ENCODE measurements around the gene TFAP2B.

TFAP2B gene

DNA sequence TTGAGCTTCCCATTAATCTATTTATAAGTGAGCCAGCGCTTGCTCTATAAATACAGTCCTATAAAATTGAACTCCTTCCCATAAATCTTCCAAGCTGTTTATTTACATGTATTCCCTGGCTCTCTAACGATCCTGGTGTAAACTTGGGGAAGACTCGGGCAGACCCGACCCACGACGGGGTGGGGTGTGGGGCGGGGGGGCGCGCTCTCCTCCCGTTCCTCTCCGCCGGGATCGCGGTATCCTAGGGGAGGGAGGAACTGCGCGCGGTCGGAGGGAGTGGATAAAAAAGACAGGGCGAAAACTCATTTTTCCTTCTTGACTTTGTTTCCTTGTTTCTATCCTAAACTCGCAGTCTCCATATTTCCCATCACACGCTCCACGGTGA, 31.1 kb downstream of the TFAP2B start:
- DNase-seq: no peak

DNA sequence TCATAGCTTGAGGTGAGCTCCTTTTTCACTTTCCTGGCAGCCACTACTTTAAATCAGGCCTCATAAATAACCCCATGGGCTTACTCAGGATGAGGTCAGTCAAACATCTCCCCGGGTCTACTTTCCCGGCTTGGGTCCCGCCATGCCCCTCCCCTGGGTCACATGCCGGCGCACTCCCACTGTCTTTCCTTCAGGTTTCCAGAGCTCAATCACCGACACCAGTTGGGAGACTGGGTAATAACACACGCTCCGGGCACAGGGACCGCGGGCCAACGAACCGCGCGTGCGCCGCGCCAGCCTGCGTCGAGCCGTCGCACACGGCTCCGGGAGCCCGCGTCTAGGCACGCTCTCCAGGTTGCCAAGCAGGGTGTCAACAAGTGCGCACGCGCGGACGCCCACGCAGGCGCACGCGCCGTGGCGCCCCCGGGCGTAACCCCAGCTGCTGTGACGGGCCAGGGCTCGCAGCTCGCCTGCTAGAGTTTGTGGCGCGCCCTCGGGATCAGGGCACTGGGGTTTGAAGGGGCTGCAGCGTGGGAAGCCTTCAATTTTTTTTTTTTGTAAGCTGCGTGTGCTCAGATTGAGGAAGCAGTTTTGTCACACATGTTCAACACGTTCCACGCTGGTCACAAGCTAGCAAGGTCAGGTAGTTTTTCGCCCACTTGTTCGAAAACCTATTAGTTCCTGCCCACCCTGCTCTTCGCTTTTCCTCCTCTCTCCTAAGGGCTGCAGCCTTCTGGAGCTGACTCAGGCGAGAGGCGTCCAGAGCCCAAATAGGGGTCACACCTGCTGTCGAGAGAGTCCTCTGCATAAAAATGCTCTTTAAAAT, 31.8 kb downstream of the TFAP2B start:
- no peak for DNase-seq

DNA sequence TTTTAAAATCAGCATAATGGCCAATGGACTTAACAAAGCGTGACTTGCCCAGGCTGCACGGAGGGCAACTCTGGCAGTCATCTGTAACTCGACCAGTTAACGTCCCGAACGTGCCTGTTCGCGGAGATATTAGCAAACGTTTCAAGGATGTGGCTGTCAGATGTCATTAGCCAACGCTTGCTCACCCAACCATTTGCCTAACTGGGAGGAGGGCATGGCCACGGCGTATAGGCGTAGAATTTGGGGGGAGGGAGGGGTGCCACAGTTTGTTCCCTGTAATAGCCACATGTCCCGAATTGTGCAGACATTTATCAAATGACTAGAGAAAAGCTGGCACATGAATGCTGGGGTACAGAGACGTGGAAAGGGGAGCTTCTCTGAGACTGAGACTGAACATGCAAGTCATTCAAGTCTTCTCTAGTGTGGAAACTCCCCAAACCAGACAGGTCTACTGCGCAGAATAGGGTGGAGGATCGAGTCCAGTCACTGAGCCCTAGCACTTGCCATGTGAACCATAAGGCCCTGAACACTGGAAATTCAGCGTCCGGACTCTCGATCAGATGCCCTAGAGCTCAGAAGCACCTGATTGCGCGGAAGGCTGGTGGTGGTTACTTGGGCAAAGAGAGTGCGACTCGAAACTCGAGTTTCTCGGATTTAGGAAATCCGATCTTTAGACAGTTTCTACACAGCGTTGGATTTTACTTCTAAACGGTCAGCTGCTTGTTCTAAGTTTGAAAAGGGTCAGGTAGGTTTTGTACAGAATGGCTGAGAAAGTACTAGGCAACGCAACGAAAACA, 32.6 kb downstream of the TFAP2B start:
- DNase-seq: no peak

DNA sequence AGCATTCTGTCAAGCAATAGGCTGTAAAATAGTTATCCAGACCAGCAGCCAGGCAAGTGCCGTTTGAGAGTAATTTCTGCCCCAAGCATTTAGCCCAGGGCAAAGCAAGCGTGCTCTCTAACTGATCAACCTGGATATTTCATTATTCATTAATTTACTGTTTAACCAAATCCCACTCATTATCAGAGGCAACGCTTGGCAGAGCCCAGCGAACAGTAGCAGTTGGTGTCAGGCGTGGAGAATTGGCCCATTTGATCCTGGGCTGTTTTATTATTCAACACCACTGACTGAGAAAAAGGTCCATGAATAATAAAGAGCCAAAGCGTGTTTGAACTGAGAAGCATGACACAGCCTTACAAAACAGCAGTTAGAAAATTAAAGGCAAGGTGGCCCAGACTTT, 35.3 kb downstream of the TFAP2B start:
- no peak for DNase-seq

DNA sequence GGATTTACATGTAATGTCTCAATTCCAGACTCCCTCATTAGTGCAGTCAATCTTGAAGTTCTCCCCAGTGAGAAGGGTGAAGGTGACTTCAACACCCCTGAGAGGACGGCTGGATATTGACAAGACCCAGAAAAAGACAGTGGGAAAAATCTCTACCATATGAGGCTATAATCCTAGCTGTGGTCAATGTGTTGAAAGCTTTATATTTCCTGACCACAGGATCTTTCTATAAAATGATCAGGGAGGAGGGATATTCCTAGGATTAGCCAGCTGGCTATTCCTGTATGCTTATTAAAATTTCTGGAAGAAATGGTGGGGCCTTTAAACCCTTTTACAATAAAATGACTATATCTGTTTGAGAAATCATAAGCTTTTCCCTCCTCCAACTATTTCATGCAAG, 43.0 kb downstream of the TFAP2B start:
- DNase-seq: no peak

DNA sequence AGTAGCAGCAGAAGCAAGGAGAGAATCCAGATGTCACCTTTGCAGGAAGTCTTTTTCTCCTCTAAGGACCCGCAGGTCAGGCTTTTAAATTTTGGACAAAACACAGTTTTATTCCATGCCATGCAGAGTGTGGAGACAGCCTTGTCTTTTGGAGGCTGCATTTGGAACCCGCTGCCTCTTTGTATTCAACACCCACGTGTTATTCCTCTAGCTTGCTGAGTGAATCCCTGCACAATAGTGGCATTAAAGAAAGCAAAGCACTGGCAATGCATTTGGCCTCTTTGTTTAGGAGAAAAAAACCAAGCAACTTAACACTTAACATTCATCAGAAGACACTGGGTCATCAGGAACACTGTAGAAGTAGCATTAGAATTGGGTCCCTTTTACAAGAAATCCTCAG, 43.5 kb downstream of the TFAP2B start:
- no peak for DNase-seq

DNA sequence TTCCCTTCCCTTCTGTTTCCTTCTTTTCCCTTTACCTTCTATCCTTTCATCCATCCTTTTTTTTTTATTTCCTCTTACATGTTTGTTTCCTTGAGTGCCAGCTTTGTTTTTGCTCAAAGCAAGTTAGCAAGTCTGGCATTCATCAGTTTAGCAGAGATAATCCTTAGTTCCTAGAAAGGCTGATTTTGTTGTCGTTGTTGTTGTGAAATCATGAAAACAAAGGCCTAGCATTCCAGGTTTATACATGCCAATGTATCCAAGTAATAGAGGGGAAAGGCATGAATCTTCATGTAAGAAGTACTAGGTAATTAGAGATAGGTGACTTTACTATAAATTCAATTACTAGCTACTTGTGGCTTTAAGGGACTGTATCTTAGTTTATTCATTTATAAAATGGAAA, 45.9 kb downstream of the TFAP2B start:
- DNase-seq: no peak

DNA sequence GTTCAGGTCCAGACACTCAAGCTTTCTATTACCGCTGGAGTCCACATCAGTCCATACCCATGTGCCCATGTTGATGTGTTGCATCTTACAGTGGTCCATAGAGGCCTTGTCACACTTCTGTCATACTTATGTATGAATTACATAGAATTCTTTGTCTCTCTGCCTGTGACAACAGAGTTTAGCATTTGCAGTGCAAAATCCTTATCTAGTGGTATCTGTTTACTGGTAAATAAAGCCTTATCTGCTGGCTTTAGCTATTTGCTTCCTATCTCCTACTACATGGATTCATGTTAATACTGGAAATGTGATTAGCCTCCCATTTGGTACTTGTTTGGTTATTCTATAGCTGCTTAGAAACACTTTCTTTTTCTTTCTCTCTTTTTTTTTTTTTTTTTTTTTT, 49.8 kb downstream of the TFAP2B start:
- no peak for DNase-seq

DNA sequence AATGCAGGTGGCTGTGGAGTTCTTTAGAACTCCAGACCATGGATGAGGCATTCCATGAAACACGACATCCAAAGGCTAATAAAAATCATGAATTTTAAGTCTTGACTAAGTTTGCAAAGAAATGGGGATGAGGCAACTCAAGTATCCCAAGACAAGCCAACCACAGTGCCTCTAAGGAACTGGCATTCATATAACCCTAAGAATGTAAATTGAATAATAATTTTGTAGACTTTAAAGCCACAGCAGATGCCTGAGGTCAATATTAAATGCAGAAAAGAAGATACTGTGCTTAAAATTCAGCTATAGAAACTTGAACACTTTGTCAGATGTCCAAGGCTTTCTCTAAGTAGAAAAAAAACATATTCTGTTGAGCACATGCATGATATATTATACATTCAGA, 54.5 kb downstream of the TFAP2B start:
- no peak for DNase-seq

DNA sequence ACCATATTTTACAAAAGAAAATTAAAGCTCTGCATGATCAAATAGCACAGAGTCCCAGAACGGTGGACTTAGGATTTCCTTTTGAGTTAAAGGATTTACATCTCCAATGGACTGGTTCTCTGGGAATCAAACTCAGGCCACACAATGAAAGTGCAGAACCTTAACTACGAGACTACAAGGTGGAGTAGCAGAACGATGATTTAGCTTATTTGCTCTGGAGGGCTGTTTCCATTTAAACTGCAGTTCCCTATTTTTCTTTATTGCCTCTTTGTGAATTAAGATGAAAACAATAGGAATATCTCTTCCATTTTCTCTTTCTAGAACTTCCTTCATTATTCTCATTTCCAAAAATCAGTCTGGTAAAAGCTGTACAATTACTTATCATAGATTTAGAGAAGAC, 65.7 kb downstream of the TFAP2B start:
- no peak for DNase-seq

DNA sequence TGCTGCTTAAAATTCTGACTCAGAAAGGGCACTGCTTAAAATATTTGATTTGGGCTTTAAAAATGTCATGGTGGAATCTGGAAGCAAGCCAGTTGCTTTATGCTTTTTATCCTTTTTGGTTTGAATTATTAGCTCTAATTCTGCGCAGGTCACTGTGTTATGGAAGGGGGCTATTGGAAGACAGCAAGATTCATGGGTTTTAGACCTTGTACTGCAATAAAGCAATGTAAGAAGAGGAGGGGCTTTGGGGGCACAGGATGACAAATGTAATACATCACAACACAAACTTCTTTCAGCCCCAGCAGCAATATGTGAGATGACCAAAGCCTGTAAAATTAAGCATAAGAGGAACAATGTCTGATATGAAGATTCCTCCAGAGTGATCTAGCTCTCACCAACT, 68.4 kb downstream of the TFAP2B start:
- DNase-seq: no peak

DNA sequence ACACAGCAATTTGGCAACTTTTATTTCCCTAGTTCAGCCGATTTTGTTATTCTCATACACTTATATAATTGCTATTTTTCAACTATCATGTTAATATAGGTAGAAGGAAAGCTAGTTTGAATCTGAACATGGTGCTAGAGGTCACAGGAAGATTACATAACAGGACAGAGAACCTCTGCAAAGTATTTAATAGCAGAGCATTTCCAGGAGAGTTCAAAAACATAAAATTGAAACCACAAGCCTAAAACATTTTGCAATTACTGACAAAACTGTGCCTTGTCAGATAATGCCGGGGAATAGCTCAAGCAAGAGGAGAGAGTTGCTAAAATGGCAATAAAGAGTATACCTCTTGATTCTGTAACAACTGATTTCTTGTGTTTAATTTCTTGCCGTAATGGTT, 70.8 kb downstream of the TFAP2B start:
- DNase-seq: no peak

DNA sequence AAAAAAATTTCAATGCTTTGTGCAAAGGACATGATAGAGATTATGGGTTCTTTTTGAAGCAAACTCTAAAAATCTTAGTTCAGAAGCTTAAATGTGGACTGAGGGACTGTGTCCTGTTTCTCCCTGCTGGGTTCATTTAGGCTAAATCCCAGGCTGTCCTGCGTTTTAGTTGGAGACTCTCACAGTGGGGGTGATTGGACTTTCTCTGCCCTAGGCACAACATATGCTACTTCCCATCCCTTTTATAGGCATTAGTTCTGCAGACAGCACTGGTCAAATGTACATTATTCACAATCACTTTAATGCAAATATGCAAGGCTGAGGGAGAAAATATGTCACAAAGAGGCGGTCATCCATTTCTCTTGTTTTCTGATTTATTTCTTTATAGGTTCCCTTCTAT, 71.3 kb downstream of the TFAP2B start:
- no peak for DNase-seq

DNA sequence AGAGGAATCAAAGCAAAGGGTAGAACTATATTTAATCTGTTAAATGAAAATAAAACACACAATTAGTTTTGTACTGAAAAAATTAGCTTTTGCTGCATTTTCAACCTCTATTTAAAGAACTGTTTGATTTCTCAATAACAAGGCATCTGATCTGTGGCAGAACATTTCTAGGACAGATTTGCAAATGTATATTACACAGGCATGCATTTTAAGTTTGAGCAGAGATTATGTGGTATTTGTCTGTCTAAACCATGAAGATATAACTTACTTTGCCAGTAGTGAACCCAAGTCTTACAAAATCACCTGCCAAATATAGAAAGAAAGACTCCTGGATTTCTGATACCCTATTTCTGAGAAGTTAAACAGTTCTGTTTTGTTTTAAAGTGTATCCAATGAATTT, 71.9 kb downstream of the TFAP2B start:
- no peak for DNase-seq

DNA sequence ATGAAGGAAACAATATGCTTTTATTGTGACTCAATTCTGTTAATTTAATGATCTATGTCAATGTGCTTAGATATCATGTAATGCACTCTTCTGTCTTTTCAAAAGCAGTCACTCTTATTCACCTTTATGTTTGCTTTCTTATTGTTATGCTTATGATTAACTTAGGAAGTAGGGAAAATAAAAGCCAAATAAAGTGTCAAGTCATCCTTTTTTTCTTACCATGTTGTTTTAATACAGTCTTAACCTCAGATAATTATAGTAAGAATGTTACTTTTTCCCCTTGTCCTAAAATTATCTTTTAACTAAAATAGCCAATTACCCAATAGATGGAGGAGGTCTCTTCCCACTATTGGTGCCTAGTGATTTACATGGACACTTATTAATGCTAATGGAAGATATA, 72.6 kb downstream of the TFAP2B start:
- no peak for DNase-seq

Measured in activated effector memory CD4-positive, alpha-beta T cell treated with Interleukin-2 at 50 U/mL for 16 hours (primary cell).